ENCODE results near the gene GJA5.
A peak's percentile ranks its signal among the peaks of the same experiment; 100 is the strongest.
"Not testable (repeated sequence)": the region's sequence is repeated elsewhere in the genome, so short reads cannot be mapped to it uniquely, and the experiment has no call there.

The GJA5 gene

GRCh38 chr1:147758379-147759100, 1.9 kb downstream of the GJA5 start:
- no peak for DNase-seq

DNA sequence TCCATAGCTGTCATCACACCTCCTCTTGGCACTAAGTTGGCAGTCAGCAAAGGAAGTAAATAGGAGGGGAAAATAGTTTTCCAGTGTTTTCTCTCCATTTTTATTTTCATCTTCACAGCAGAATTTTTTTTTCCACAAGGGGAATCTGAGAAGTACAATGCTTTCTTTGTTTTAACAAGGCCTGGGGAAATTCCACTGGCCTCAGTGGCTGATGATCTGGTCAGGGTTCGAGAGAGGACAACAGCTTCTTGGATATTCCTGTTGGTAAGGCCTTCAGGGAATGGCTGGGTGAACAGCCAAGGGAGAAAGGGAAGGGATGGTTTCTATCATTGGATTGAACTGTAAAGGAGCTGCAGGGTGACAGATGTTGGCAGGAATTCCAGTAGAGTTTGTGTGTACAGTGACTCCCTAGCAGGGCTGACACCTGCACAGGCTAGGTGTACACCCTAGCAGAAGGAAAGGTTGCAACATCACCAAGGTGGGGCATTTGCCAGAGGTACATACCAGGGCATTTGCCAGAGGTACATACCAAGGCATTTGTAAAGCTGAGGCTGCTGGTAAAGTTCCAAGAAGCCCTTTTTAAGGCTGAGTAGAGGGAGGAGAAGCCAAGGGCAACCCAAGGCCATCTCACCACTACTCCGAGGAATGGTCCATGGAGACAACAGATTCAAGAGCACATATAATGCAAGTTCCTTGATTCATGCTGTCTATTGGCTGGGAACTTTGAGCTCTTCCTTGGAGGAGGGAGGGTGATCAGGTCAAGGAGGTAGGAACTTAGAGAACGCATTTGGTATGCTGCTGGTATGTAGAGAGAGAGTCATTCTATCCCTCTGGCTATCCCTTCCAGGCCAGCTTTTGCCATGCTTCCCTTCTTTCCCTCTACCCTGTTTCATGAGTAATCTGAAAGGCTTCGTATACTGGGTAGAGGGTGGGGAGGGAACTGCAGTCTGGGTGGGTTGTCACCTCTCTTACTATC, 3.1 kb downstream of the GJA5 start:
- DNase-seq, result peak; percentile 12

DNA sequence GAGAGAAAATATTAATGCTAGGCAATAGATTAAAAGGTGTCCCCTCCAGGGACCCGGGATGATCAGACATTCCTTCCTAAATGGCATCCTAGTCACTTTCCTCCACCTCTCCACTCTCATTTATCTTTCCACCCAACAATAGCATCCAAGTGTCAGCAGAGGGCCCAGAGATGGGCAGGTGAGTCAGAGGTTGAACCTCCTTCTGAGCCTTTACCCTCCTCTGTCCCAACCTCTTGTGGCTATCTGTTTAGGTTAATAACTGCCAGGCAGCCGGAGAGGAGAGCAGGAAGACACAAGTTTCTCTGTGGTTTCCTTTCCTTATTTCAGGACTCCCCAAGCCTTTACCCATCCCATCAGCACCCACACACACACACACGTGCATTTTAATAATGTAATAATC, 4.1 kb downstream of the GJA5 start:
- no peak for DNase-seq

- no peak for DNase-seq
Observed at GRCh38 chr1:147754661-147755060, 5.7 kb downstream of the GJA5 start.

GRCh38 chr1:147753081-147753480, 7.3 kb downstream of the GJA5 start:
- DNase-seq, result no peak

- DNase-seq, result no peak
Observed at GRCh38 chr1:147752511-147752910, 7.9 kb downstream of the GJA5 start.

GRCh38 chr1:147751346-147751745, 9.1 kb downstream of the GJA5 start:
- no peak for DNase-seq

DNA sequence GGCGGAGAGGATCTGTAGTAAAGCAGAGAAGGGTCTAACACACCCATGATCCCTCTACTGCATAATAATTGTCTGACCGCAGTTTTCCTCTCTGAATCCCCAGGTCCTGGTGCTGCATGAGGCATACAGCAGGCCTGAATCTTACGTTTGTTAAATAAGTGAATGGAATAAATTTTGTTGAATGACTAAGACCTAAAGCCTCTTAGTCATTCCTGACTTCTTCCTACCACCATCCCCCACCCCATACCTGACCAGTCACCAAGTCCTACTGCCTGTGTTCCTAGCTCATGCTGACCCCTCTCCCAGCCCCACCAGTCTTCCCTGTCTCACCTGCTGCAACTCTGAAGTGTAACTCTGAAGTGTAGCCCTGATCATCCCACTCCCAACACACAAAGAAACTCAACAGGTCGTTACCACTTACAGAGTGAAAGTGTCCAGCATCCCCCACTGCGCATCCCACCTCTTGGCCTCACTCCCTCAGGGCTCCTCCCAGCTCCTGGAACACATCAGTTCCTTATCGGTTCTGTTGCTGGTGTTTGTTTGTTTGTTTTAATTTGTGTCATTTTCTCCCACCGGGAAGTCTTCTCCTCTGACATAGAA, 9.7 kb downstream of the GJA5 start:
- DNase-seq, result no peak

DNA sequence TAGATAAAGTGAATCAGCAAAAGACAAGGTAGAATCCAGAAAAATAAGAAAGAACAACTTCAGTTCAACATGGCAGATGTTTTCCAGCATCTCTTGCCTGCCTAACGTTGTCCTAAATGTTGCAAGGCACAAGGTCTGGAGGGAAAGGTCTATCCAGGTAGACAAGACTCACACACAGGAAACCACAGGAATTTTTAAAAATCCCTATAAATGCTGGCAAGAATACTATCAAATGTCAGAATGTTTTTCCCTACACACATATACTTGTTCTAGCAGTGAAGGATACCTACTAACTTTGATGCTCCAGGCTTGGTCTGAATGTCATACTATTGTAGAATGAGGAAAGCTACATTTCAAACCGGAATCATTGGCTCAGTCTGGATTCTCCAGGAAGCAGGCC, 10.6 kb downstream of the GJA5 start:
- no peak for DNase-seq

DNA sequence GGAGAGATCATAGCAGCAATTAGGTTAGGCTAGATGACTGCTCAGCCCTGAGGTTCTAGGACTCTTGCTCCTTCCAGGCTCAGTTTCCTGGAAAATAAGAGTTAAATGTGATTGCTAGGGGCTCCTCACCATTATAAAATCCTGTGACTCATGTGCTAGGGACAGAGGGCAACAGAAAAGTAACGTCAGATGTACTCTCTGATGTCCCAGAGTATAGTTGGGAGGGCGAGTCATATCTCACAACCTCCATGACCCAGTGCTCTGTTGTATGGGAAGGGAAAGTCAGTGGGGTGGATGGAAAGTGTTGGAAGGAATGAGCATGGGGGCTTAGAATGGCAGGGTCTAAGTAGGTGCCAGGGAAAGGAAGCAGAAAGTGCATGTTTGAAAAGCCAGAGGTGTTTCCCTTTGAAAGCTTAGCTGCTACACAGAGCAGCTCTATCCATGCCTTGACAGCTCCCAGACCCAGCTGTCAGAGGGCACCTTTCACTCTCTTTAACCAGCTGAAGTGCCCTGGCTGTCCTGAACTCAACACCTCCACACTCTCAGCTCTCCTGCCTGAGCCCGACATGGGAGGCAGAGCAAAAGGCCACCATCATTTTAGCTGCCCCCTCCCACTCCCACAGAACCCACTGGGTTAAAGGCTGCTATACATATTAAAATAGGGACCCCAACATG, 11.6 kb downstream of the GJA5 start:
- no peak for DNase-seq

DNA sequence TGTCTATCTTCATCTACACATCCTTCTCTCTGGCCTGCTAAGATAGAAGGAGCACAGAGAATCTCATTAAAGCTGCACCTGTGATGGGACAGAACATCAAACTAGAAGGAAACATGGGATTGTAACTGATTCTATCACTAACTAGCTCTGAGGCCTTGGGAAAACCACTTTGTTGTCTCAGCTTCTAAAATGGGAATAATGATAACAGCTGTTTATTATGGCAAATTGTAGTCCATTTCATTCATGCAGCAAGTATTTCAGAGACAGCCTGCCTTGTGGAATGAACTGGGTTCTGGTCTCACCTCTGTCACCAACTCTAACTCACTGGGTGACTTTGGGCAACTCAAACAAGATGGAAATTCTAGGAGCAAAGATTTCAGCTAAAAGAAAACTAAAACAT, 12.4 kb downstream of the GJA5 start:
- no peak for DNase-seq

DNA sequence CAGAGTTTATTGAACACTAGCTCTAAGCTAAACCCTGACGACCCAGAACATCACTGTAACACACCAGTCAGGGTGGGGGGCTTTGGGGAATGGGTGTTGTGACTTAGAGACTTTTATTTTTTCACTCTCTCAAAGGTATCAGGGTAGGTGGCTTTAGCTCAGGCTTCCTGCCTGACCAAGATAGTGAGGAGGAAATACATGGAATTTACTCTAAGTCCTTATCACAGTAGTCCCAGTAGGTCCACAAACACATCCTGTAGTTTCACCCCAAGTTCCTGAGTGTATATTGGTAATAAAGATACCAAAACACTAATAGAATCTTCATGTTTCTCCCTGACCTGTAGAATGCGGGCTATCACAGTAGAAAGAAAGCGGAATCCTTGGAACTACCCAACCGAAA, 15.1 kb downstream of the GJA5 start:
- no peak for DNase-seq

DNA sequence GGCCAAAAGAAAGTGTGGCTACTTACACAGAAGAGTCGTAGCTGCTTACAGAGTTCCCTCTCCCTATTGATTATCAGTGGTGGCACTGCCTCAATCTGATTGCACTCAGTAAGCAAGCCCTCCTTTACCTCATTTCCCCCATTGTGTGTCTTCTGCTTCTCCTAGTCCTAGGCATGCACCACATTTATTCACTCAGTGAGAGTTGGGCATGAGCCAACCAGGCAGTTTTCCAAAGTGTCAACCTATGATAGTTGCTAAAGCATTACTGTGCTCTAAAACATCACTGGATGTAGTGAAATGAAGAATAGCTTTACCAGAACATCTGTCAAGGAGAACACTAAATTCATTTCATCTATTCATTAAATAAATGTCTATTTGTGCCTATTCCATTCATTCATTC, 19.3 kb downstream of the GJA5 start:
- no peak for DNase-seq

DNA sequence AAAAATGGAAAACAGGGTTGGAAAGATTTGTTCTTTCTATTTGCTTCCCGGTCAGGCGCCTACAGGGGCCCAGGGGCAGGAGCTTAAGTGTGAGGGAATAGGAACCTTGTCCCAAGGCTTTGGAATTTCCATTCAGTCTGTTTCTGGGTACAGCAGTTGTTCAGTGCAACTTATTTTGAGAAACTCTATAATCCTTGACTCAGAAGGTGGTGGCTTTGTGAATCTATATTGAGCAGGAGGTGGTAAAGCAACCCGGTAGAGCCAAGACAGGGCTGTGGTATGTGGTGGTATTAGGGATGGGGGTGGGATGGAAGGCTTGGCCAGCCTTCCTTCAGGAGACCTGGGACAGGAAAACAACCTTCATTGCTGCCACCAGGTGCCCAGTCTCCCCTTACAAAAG, 20.0 kb downstream of the GJA5 start:
- DNase-seq, result no peak

DNA sequence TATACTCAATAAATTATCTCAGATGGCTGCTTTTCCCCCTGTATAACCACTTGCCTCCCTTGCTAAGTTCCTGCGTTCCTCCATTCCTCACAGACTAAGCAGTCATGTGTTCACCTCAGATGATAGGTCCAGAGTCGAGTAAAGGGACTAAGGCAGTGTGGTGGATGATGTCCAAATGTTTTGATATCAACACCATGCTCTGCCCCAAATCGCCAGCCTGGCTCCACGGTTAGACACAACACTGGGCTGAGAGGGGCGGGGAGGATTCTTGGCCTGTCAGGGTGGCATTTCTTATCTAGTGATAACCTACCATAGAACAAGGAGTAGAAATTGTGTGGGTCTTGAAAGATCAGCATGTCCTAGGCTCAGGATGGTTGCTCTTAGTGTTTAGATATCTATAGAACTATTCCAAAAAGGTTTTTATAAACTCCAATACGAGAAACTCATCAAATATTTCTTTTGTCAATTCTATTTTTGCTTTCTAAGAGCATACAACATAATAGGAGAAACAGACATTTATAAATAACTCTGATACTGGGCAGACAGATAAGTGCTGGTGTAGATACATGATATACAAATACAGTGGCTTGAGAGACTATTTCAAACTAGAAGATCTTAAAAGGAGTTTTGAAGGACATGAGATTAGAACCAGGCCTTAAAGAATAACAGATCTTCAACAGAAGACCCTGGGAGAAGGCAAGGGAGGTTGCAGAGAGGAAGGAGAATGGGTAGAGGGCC, 21.5 kb downstream of the GJA5 start:
- DNase-seq, result no peak

DNA sequence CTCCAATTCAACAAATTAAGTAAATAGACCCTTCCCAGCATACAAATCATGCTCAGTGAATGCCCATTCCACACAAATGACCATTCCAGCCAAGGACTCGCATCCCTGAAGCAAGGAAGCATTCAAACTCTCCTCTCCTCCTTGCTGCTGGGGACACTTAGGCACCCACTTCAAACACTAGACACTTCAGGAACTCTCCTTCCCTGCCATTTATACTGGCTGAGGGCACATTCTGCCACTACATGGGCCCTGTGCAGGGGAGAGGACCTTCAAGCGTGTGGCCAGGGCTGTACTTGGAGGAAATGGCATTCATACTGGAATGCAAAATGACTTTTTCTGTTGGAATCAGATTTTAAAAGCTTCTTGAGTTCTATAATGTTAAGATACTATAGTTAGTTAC, 22.3 kb downstream of the GJA5 start:
- DNase-seq, result no peak

DNA sequence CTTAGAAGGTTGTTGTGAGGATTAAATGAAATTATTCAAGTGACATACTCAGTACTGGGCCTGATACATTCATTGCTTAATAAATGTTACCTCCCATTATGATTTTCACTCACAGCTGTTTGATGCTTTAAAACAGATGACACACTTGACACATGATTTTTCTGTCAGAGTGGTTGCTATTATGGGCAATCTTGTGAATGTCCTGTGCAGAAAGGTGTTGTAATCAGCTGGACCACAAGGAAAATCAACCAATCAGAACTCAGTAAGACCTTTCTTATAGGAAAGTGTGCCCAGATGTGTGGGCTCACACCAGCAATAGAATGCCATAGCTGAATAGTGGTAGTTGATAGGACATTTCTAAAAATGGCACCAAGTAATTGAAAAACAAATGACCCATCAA, 23.5 kb downstream of the GJA5 start:
- no peak for DNase-seq

DNA sequence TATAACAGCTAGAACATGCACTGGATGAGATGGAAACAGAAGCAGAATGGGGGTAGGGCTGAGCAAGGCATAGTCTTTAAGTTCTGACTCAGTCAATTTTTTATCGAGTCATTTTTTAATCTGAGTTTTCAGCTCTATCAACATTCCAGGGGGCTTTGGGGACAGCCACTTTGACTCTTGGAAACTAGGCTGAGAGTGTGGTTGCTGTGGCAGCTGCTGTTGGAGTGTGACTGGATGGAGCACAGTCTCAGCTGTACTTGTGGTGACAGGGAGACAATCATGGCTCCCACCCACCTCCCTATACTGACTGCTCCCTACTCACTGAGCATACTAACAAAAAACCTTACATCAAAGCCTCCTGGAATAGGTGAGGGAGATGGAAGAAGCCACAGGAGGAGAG, 25.0 kb downstream of the GJA5 start:
- no peak for DNase-seq

- not testable (repeated sequence) for DNase-seq
Observed at GRCh38 chr1:147734291-147734841, 26.0 kb downstream of the GJA5 start.

DNA sequence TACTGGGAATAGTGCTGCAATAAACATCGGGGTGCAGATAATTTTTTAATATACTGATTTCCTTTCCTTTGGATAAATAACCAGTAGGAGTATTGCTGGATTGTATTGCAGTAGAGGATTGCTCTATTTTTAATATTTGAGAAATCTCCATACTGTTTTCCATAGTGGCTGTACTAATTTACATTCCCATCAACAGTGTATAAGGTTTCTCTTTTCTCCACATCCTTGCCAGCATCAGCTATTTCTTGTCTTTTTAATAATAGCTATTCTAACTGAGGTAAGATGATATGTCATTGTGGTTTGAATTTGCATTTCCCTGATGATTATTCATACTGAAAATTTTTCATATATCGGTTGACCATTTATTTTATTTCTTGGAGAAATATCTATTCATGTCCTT, 31.1 kb downstream of the GJA5 start:
- DNase-seq, result no peak

- no peak for DNase-seq
Observed at GRCh38 chr1:147726168-147726567, 34.2 kb downstream of the GJA5 start.

GRCh38 chr1:147725685-147726084, 34.7 kb downstream of the GJA5 start:
- no peak for DNase-seq

Data from NCI-H2171 treated with DMSO at 0.1 percent for 48 hours (cell line).